Stomach smooth muscle (tissue), 2 donors: Measurements from ENCODE around the gene SLC44A3.
A peak's percentile ranks its signal among the peaks of the same experiment; 100 is the strongest.

ENCODE experiments used
- H3K27ac ChIP-seq: one replicate; pipeline ENCODE4 v1.7.0; 2013; ENCODE audit warnings: mild to moderate bottlenecking, low read length, inconsistent platforms
- H3K27me3 ChIP-seq, 2 donors: one replicate each; pipeline ENCODE4 v1.7.0; 2013; ENCODE audit warnings: low read length in 2 of 2; ENCODE audit not compliant: insufficient read depth in 2 of 2, control insufficient read depth in 1 of 2
- H3K36me3 ChIP-seq, 2 donors: one replicate each; pipeline ENCODE4 v1.7.0; 2013; ENCODE audit warnings: low read length in 2 of 2; ENCODE audit not compliant: control insufficient read depth in 2 of 2, insufficient read depth in 2 of 2
- H3K4me1 ChIP-seq: one replicate; pipeline ENCODE4 v1.7.0; 2013; ENCODE audit warnings: low read length; ENCODE audit not compliant: control insufficient read depth, insufficient read depth
- H3K4me3 ChIP-seq, 2 donors: one replicate each; pipeline ENCODE4 v1.7.0; 2013; ENCODE audit warnings: low read length in 2 of 2
- H3K9ac ChIP-seq, 2 donors: one replicate each; pipeline ENCODE4 v1.7.0; 2013; ENCODE audit warnings: low read length in 2 of 2, mild to moderate bottlenecking in 1 of 2
- H3K9me3 ChIP-seq, 2 donors: one replicate each; pipeline ENCODE4 v1.7.0; 2013; ENCODE audit warnings: low read length in 2 of 2; ENCODE audit not compliant: control insufficient read depth in 2 of 2
- donor health status: healthy.
- donor health status: Pancreatic carcinoma.

SLC44A3 gene

GRCh38 chr1:94817712-94818111, 2.4 kb upstream of the SLC44A3 start:
- Histone ChIP-seq H3K36me3 (no peaks in the 10 kb centered on the region), H3K4me1 (peaks cover 2% of the 10 kb centered on the region), H3K27me3 (peaks cover 0 to 3% of the 10 kb centered on the region in 2 donors), H3K27ac (no peak overlapping the region), H3K4me3 (no peak overlapping the region), H3K9me3 (no peaks in the 10 kb centered on the region), H3K9ac (no peak overlapping the region)

DNA sequence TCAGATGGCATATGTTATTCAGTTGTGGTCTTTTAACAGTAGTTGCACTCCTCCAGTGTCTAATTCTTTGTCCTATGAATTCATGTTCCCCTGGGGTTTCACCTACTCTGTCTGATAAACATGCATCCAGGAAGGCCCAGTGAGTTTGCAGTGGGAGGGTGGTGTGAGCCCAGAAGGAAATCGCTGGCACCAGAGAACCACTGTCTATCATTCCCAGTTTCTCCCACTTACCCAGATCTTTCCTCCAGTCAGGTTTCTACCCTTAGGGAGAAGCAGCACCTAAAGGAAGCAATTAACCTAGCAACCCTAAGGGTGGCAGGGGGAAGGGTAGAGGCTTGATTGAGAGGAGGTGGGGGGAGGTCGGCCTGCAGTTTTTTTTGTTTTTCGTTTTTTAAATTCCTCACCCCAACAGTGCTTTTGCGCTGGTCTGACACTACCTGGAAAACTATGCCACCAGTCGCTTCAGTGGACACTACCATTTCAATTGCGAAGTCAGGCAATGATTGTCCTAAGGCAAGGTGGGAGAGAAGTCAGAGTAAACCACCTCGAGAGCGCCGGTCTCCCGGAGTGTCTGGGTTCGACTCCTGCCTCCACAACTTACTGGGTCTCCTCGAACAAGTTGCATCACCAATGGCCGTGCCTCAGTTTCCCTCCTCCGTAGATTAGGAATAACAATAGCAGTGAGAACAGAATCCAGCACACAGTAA, 766 bp upstream of the SLC44A3 start:
- H3K27me3 ChIP-seq, result peaks cover 2 to 3% of the 10 kb centered on the region in 2 donors
- H3K9me3 ChIP-seq, result no peaks in the 10 kb centered on the region
- peak overlapping the region; percentile 71 to 75 for H3K4me3 ChIP-seq
- H3K27ac ChIP-seq, result no peak overlapping the region
- peaks cover 2% of the 10 kb centered on the region for H3K4me1 ChIP-seq
- no peaks in the 10 kb centered on the region for H3K36me3 ChIP-seq
- peak overlapping the region; percentile 49 to 60 for H3K9ac ChIP-seq

DNA sequence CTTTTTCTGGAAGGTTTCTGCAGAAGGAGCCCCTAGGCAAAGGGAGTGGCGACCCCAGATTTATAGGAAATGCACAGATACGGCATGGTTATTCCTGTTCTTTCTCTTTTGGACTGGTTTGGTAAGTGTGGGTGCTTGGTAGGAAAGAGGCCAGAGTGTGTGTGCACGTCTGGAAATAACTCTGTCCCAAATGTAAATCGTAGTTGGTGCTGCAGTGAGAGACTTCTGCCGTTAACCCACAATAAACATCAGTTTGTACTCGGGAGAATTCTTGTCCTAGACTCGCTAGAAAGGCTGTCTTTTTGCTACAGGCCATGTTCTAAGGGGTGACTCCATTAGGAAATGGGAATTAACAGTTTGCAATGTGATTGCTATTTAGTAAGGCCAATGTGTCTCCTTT, 779 bp downstream of the SLC44A3 start:
- Histone ChIP-seq H3K9ac (no peak overlapping the region), H3K36me3 (no peaks in the 10 kb centered on the region), H3K27me3 (peaks cover 2 to 3% of the 10 kb centered on the region in 2 donors), H3K9me3 (no peaks in the 10 kb centered on the region), H3K27ac (no peak overlapping the region), H3K4me1 (peaks cover 2% of the 10 kb centered on the region), H3K4me3 (peak overlapping the region in 1 of 2 donors; percentile 75)

DNA sequence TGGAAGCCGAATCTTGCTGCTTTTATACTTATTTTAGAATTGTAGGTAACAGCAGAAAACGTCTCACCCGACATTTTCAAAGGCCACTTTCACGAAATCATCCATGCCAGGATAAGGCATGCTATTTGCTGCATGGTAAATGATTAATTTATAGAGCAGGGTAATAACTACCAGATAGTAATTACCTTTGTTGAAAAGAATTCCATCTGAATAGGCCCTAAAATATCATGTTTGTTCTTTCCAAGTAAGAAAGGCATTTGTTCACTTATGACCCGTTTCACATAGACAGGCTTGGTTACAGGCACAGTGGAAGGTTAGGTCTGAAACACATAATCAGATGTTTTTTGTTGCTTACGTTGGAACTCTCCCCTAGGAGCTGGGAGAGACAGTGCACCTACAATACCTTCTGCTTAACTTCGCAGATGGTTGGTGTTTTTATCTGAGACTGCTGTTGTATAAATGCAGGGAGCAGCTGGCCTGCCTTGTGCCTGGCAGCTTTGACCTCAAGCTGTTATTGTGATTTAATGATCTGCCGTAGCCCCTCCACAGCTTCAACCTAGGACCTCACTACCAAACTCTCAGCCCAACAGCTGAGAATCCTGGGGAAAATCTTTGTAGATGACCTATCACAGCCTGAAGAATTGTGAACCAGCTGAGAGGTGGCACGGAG, 1.6 kb downstream of the SLC44A3 start:
- Histone ChIP-seq H3K27ac (no peak overlapping the region), H3K9ac (no peak overlapping the region), H3K27me3 (peaks cover 2 to 3% of the 10 kb centered on the region in 2 donors), H3K9me3 (no peaks in the 10 kb centered on the region), H3K4me3 (no peak overlapping the region), H3K4me1 (peaks cover 2% of the 10 kb centered on the region), H3K36me3 (no peaks in the 10 kb centered on the region)

GRCh38 chr1:94823116-94823515, 3.0 kb downstream of the SLC44A3 start:
- H3K4me3 ChIP-seq, result no peak overlapping the region
- H3K4me1 ChIP-seq, result peaks cover 2% of the 10 kb centered on the region
- no peaks in the 10 kb centered on the region for H3K9me3 ChIP-seq
- no peak overlapping the region for H3K9ac ChIP-seq
- H3K27me3 ChIP-seq, result peaks cover 2 to 3% of the 10 kb centered on the region in 2 donors
- H3K36me3 ChIP-seq, result no peaks in the 10 kb centered on the region
- H3K27ac ChIP-seq, result no peak overlapping the region

DNA sequence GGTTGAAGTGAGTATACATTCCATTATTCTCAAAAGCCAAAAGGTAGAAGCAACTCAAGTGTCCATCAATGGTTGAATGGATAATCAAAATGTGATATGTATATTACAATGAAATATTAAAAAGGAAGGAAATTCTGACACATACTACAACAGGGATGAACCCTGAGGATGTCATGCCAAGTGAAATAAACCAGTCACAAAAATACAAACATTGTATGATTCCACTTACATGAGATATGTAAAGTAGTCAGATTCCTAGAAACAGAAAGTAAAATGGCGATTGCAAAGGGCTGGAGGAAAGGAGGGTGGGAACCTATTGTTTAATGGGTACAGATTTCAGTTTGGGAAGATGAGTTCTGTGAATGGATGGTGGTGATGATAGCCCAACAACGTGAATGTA, 5.8 kb downstream of the SLC44A3 start:
- Histone ChIP-seq H3K36me3 (no peaks in the 10 kb centered on the region), H3K4me3 (no peak overlapping the region), H3K27ac (no peak overlapping the region), H3K27me3 (peaks cover 2 to 3% of the 10 kb centered on the region in 2 donors), H3K4me1 (no peaks in the 10 kb centered on the region), H3K9me3 (no peaks in the 10 kb centered on the region), H3K9ac (no peak overlapping the region)

DNA sequence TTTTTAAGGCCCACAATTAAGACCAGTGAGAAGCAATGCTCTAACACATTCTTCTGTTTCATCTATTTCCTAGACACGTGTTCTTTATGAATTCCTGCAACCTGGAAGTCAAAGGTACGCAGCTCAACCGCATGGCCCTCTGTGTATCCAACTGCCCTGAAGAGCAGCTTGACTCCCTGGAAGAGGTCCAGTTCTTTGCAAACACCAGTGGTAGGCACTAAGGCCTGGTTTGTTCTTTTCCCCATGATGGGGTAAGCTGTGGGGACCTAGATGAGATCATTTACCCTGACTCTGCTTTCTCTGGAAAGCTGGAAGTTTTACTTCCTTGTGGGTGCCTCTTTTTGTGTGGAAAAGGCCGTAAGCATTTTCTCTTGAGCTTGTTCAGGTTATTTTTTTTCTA, 7.3 kb downstream of the SLC44A3 start:
- peaks cover 0 to 2% of the 10 kb centered on the region in 2 donors for H3K27me3 ChIP-seq
- H3K4me3 ChIP-seq, result no peak overlapping the region
- H3K36me3 ChIP-seq, result no peaks in the 10 kb centered on the region
- H3K4me1 ChIP-seq, result no peaks in the 10 kb centered on the region
- H3K9me3 ChIP-seq, result no peaks in the 10 kb centered on the region
- no peak overlapping the region for H3K27ac ChIP-seq
- no peak overlapping the region for H3K9ac ChIP-seq

- H3K9me3 ChIP-seq, result no peaks in the 10 kb centered on the region
- H3K4me3 ChIP-seq, result no peak overlapping the region
- H3K4me1 ChIP-seq, result no peaks in the 10 kb centered on the region
- H3K9ac ChIP-seq, result no peak overlapping the region
- no peak overlapping the region for H3K27ac ChIP-seq
- peaks cover 0 to under 1% of the 10 kb centered on the region in 2 donors for H3K27me3 ChIP-seq
- H3K36me3 ChIP-seq, result no peaks in the 10 kb centered on the region
These were observed 8.1 kb downstream of the SLC44A3 start for GRCh38 chr1:94828251-94828650.

DNA sequence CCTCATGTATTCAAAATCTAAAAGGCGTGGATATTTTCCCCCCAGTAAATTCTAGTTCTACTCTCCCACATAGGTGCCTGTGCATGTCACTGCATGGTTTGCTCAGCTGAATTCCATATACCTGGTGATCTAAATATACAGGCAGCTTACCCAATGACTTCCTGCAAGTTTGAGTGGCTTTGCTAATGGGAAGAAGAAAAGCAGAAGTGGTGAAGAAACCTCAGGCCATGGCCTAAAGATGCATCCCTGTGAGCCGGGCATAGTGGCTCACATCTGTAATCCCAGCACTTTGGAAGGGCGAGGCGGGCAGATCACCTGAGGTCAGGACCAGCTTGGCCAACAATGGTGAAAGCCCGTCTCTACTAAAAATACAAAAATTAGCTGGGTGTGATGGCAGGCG, 11.5 kb downstream of the SLC44A3 start:
- Histone ChIP-seq H3K27me3 (no peaks in the 10 kb centered on the region), H3K9ac (no peak overlapping the region), H3K9me3 (no peaks in the 10 kb centered on the region), H3K27ac (no peak overlapping the region), H3K36me3 (no peaks in the 10 kb centered on the region), H3K4me1 (no peaks in the 10 kb centered on the region), H3K4me3 (no peak overlapping the region)

DNA sequence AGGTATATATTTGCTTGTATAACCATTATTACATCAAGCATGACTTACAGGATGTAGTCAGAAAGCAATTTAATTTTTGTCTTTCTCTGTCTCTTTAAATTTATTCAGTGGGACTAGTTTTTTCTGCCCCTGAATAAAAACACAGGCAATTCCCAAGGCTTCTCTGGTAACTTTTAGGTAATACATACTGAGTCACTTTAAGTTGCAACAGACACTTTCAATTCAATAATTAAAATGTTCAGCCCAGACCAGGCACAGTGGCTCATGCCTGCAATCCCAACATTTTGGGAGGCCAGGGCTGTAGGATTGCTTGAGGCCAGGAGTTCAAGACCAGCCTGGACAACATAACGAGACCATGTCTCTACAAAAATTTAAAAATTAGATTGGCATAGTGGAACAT, 12.3 kb downstream of the SLC44A3 start:
- no peak overlapping the region for H3K9ac ChIP-seq
- H3K36me3 ChIP-seq, result no peaks in the 10 kb centered on the region
- H3K9me3 ChIP-seq, result no peaks in the 10 kb centered on the region
- no peaks in the 10 kb centered on the region for H3K4me1 ChIP-seq
- H3K27ac ChIP-seq, result no peak overlapping the region
- H3K27me3 ChIP-seq, result no peaks in the 10 kb centered on the region
- H3K4me3 ChIP-seq, result no peak overlapping the region

GRCh38 chr1:94832931-94833585, 12.9 kb downstream of the SLC44A3 start:
- Histone ChIP-seq H3K4me3 (no peak overlapping the region), H3K4me1 (no peaks in the 10 kb centered on the region), H3K36me3 (no peaks in the 10 kb centered on the region), H3K9ac (no peak overlapping the region), H3K27me3 (no peaks in the 10 kb centered on the region), H3K27ac (no peak overlapping the region), H3K9me3 (no peaks in the 10 kb centered on the region)
